HG03064 (cell line): ENCODE data around the gene NAALADL2.

Experiments used
- ATAC-seq: cut with Tn5 transposase; IDR thresholded peaks from one replicate; pipeline ENCODE4 v1.9.1; 2021; ENCODE audit warnings: low read depth; ENCODE audit not compliant: unreplicated experiment

The NAALADL2 gene

DNA sequence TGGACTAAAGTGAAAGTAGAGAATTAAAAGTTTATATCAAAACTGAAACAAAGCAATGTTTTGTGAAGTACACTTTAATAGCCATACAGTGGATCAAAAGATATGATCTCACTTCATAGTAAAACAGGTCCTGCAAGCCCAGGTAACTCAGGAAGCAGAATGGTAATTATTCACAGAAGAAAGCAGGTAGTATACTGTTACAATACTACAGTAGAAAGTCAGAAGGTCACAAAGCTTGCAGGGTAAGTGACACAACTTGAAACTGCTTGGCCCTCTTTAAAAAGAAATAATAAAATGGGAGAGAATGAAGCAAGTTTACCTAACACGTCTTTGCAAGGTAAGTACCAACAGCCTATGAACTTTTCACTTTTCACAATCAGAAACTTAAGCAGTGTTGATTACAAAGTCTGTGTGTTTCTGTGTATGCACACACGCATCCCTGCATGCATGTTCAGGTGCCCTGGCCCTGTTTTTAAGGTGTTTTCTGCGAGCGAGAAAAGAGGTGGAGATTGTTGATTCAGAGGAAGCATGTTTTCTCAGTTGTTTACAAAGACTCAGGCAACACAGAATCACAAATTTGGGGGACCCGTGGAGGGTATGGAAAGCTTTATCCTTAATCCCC is at the start of gene NAALADL2:
Gene NAALADL2, plus strand, starts transcription at position 221 of the 622 bp plus-strand sequence.
- no peak for ATAC-seq

DNA sequence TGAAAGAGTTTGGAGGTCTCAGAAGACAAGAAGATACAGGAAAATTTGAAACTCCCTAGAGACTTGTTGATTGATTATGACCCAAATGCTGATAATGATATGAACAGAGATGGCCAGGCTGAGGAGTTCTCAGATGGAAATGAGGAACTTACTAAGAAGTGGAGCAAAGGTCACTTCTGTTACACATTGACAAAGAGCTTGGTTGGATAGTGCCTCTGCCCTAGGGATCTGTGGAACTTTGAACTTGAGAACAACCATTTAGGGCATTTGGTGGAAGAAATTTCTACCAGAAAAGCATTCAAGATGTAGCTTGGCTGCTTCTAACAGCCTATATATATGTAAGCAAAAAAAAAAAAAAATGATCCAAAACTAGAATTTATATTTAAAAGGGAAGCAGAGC is 48.9 kb upstream of the NAALADL2 start:
- ATAC-seq = no peak

DNA sequence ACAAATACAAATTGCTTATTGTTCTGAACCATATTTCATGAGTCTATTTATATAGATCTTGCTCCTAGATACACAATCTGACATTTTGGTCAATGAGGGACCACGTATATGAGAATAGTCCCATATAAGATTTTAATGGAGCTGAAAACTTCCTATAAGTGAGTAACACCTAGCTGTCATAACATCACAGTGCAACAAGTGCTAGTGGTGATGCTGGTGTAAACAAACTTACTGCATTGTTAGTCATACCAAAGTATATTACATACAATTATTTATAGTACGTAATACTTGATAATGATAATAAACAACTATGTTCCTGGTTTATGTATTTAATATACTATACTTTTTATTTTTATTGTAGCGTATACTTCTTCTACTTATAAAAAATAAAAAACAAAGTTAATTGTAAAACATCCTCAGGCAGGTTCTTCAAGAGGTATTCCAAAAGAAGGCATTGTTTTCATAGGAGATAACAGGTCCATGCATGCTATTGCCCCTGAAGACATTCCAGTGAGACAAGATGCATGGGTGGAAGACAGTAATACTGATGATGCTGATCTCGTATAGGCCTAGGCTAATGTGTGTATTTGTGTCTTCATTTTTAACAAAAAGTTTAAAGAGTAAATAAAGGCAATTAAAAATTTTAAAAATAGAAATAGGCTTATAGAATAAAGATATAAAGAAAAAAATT is 46.8 kb upstream of the NAALADL2 start:
- no peak for ATAC-seq

DNA sequence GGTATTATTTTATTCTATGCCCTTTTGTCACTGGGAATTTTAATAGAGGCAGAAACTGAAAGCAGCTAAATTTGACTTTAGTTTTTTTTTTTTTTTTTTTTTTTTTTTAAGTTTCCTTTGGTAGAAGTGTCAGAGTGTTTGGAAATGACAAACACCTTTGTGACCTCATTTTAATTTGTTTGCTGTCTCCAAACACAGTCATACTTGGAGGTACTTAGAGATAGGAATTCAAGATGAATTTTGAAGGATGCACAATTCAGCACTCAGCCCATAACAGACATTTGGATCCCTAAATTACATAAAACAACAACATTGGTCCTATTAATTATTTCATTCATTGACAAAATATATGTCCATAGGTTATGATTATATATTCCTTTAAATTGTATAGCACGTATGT is 43.4 kb upstream of the NAALADL2 start:
- ATAC-seq = no peak

DNA sequence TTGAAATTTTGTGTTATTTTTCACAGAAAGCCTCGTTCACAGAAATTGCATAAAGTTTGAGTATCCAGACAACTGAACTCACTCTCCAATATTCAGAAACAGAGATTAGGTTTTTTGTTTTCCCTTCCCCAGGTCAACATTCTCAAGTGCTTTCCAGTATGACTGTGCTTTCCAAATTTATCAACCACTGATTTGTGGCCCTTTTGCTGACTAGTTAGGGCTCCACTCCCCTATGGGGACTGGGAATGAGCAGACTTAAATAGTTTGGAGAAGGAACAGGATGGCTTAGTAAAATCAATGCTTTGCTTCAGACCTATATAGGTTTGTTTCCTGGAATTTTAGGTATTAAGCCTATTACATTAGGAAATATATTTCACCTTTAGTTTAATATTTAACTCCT is 38.2 kb upstream of the NAALADL2 start:
- ATAC-seq = no peak

DNA sequence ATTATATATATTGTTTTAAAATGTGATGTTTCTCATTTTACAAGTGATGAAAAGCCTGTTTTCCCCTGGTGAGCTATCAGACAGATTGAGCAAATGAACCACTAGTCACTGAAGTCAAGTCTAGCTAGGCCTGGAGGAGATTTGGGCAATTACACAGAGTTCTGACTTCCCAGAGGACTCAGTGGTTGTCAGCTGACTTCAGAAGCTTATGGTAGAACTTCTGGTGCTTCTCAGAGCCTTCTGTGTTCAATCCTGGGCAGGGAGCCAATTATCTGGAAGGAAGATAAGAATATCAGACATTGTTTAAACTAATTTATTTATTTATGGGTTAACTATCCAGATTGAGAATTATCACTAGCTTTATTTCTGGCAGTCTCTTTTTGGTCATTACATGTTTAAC is 37.7 kb upstream of the NAALADL2 start:
- no peak for ATAC-seq

DNA sequence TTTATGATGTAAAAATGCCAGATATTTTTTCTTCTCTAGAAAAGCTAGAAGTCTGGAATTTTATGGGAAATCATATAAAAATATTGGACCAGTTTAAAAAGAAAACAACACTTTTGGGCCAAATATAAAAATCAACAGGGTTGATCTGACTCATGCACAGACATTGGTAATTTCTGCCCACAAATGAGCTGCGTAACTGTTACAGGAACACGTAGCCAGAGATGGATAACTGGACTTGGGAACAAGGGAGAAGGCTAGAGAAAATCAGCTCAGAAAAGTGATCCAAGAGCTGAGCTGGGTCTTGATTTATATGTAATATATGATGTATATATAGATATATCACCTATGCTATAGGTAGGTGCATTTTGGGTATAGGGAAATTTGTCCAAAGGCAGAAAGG is 36.8 kb upstream of the NAALADL2 start:
- ATAC-seq = no peak

DNA sequence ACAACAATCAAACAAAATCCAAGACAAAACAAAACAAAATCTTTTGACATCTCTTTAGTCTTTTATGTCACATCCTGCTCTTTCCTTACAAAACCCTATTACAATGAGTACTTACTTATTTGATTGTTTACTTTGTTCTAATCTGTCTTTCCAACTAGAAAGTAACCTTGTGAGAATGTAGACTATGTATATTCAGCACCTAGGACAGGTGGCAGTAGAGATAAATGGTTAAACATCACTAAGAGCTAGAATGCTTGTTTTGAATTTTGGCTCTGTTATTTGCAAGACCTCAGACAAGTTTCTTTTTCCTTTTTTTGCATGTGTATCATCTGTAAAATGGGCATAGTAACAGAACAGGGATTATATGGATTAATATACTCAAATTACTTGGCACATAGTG is 33.1 kb upstream of the NAALADL2 start:
- ATAC-seq = no peak

DNA sequence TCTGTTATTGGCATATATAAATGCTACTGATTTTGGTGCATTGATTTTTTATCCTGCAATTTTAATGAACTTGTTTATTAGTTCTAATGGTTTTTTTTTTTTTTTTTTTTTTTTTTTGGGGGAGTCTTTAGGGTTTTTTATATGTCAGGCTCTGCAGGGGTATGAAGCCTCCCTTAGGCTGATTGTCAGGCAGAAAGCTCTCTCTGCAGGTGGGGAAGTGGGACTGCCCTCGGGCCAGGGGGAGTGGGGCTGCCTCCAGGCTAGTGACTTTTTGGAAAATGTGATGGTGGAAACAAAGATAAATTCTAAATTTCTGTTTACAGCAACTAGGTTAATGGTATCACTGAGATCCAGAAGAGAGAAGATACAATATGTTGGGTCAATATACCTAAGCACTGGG is 14.4 kb upstream of the NAALADL2 start:
- ATAC-seq = no peak

DNA sequence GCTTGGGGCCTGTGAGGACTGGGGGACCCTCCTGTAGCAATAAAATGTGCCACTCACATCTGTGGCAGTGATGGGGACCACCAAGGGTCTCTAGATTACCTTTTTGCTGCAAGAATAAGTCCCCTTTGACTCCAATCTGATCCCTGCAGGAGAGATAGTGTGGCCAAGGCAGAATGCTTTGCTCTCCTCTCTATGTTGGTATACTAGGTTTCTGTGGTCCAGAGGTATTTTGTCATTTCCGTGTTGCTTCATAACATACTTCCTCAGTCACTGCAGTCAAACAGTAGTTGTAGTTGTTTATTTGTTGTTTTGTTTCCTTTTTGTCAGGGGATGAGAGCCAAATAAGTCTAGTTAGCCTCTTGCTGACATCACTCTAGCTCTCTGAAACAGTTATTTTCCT is 13.1 kb upstream of the NAALADL2 start:
- no peak for ATAC-seq

DNA sequence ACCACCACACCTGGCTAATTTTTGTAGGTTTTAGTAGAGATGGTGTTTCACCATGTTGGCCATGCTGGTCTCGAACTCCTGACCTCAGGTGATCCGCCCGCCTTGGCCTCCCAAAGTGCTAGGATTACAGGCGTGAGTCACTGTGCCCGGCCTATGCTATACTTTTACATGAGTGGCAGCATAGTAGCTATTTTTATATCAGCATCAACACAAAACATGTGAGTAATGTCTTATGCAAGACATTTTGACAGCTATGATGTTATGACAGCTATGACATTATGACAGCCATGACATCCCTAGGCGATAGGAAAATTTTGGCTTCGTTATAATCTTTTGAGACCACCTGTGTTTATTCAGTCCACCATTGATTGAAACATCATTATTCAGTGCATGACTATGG is 4.1 kb upstream of the NAALADL2 start:
- no peak for ATAC-seq

DNA sequence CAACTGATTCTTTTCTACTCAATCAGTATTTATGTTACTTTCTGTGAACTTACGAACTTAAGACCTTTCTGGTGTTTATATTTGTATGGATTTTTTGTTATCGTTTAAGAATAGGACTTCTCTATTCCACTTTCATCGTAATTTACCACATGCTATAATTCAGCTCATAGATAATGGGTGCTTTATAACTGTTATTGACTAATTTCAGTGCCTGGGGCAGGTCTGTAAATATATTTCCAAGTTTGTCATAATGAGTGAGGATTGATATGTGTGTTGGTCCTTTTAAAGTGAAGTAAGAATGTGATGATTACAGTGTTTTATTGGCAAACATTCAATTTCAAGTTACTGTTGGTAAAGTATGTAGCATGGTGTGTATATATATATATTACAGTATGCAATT is 1.8 kb upstream of the NAALADL2 start:
- ATAC-seq = no peak

DNA sequence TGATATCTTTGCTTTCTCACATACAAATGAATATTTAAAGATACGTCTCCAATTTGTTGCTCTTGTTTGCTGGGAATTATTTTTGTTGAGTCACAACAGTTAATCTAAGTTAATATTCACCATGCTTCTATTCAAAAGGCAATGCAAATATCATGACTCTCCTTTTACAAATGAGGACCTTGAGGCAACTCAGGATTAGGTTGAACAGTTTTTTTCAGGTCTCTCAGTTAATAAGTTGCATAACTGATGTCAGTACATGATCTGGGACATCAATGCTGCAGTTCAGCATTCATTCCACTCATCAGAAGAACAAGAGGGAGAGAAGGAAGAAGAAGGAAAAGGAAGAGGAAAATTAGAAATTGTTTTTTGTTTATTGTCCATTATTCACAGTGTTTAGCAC is 781 bp upstream of the NAALADL2 start:
- ATAC-seq = no peak

DNA sequence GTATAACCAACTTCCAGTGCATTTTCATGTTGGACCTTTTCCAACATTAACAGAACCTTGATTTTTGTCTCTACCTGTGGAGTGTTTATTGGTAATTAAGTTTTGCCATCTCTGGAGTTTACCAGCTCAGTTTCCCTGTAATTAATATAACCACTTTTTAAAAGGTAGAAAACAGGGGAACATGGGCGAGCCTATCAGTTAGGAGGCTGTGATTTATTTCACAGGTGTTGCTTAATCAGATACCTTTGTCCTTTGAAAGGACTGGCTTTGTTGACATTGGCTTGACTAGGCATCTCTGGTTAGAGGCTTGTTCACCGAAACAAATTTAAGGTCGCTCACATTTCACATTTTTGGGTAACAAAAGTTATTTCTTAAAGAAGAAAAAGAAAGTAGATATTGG is 622 bp downstream of the NAALADL2 start:
- ATAC-seq = no peak

DNA sequence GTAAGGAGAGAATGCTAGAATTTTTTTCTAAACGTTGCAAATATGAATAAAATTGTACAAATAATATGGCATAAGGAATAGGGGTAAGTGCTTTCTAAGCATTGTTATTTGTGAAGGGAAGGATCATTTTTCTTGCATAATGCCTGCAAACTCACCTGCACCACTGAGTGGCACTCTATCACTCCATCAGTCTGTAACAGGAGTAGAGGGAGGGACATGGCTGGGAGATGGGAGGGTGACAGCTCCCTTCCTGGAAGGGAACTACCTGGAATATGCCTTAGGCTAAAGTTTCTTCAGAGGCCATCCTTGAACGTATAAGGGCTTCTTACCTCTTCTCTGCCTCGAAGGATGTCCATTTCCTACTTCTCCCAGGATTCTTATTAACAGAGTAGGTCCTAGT is 3.0 kb downstream of the NAALADL2 start:
- no peak for ATAC-seq

DNA sequence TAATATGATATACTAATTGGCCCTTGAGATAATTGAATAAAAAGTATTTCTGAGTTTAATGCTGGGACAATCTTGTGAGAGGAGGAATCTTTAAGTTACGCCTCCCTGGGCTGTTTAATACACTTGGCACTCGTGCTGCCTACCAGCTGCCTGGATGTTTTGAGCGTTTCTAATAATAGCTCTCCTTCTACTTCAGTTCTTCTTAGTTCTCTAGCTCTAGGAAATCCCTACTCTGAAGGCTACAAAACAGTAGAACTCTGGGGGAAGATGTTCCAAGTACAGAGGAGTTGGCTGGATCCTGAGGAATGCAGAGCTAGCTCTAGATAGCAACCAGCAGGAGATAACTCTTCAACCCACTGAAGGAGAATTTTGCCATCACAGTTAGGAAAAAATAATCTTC is 3.5 kb downstream of the NAALADL2 start:
- no peak for ATAC-seq

DNA sequence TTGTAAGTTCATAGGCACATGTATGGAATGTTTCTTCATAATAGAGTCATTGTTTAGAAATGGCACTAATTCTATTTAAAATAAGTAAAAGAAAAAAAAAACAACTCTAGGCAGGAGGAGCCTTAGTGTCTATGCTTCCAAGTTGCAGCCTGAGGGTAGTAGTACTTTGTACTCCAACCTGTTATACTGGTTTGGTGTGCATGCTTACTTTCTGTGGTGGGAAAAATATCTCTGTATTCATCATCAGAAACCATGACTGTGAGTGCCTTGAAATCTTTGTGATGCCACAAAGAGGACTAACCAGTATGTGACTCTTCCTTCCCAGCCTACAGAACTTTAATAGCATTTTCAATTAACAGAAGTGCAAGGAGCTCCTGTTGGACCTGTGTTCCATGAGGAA is 4.4 kb downstream of the NAALADL2 start:
- no peak for ATAC-seq

DNA sequence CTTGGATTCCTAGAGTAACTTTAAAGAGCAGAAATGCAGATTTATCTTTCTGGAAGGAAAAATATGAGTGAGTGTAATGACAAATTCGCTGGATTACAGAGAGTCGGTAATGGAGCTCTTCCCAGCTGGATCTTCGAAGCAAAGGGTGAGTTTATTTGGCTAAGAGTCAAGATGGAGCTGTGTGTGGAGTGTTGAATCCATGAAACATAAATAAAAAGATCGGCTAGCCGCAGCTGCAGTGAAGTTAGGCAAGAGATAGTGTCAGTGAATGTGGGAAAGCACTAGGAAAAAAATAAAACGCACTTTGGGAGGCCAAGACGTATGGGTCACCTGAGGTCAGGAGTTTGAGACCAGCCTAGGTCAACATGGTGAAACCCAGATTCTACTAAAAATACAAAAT is 10.3 kb downstream of the NAALADL2 start:
- ATAC-seq = no peak

DNA sequence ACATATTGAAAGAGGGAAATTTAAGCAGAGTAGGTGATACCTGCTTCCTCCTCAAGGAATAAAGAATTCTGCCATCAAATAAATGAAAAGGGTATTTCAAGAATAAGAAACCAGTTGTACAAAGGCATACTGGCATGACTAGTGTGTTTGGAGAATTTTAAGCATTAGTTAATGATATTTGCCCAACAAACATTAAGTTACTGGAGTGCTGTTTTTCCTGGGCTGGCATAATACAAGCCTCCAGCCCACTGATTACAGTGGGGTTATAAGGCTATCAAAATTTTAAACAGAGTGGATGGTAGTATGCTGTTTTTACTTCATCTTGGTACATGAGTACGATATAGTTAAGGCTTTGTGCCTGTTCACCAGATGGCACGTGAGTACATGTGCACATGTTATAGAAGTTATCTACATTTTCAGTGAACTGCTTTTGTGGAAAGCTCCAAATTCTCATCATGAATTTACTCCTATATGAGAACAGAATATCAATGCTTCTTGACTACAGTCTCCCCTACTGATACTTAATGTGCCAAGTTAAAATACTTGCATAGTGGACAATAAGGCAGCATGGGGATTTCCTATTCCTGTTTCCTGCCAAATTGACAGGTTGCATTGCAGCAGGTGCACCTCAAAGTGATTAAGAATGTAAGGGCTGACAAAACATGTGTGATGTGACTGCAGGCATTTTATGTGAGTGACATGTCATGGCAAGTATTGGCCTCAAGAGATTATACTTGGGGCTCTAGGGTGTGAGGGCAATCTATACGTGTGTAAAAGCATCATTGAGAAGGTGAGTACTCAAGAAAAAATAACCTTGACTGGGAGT is 14.9 kb downstream of the NAALADL2 start:
- no peak for ATAC-seq

DNA sequence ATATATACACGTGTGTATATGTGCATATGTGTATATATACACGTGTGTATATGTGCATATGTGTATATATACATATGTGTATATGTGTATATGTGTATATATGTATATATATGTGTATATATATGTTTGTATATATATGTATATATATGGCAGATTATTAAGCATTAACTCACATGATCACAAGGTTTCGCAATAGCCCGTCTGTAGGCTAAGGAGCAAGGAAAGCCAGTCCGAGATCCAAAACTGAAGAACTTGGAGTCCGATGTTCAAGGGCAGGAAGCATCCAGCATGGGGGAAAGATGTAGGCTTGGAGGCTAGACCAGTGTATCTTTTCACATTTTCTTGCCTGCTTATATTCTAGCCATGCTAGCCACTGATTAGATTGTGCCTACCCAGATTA is 23.7 kb downstream of the NAALADL2 start:
- no peak for ATAC-seq

DNA sequence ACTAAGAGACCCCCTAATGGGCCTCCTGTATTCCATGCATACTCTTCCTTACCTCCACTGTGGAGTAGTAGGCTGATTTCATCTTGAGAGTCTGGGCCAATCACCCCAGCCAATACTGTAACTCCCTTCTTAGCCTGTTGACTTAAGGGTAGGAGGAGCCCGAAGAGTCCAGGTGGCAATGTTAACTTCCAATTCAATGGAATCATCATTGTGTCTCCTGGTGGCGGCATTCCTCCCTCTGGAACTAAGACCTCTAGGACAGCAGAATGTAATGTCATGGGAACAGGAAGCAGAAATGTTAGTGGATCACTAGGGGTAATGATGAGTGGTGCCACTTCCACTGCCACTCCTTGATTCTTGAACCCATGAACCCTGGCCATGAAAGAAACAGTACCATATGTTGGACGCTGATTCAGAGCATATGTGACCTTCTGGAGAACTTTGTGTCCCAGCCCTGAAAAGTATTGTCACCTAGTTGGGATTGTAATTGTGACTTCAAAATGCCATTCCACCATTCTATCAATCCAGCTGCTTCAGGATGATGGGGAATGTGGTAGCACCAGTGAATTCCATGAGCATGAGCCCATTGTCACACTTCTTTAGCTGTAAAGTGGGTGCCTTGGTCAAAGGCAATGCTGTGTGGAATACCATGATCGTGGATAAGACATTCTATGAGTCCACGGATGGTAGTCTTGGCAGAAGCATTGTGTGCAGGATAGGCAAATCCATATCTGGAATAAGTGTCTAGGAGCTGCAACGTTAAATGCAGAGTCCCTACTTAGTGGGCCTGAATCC is 24.9 kb downstream of the NAALADL2 start:
- no peak for ATAC-seq
